ENCODE measurements around the gene ARMC9. TPM values are rescaled to one million over a fixed set of nuclear protein-coding genes. Genes with fewer than 3 reads are reported as not detected.

The ARMC9 gene
- total RNA-seq, 6 donors from 2014 or later: 26.7 to 145 (median 61.0) TPM

- H3K27me3 ChIP-seq: peaks cover 0 to 12% (median 2%) of the 10 kb centered on the region in 4 donors
These were observed 197.8 kb downstream of the ARMC9 start for GRCh38 chr2:231396058-231396821.

GRCh38 chr2:231397011-231397927 lies 198.8 kb downstream of the ARMC9 start:
- H3K36me3 ChIP-seq: peaks cover 0 to 11% (median 7%) of the 10 kb centered on the region in 4 donors
- H3K9me3 ChIP-seq: no peaks in the 10 kb centered on the region
- peak in 1 of 2 donors; percentile 58 for DNase-seq
- ATAC-seq (ENCODE audit: low FRiP score in 2 of 2): no peak
- TF ChIP-seq EP300 (IDR thresholded peaks at IDR 0.05): no peak
- no peak for TF ChIP-seq POLR2A (IDR thresholded peaks at IDR 0.05)
- TF ChIP-seq, protein P1, sequence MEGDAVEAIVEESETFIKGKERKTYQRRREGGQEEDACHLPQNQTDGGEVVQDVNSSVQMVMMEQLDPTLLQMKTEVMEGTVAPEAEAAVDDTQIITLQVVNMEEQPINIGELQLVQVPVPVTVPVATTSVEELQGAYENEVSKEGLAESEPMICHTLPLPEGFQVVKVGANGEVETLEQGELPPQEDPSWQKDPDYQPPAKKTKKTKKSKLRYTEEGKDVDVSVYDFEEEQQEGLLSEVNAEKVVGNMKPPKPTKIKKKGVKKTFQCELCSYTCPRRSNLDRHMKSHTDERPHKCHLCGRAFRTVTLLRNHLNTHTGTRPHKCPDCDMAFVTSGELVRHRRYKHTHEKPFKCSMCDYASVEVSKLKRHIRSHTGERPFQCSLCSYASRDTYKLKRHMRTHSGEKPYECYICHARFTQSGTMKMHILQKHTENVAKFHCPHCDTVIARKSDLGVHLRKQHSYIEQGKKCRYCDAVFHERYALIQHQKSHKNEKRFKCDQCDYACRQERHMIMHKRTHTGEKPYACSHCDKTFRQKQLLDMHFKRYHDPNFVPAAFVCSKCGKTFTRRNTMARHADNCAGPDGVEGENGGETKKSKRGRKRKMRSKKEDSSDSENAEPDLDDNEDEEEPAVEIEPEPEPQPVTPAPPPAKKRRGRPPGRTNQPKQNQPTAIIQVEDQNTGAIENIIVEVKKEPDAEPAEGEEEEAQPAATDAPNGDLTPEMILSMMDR (IDR thresholded peaks at IDR 0.05): no peak
- TF ChIP-seq POLR2AphosphoS5 (IDR thresholded peaks at IDR 0.05): no peak
- peaks cover 0 to 12% (median 2%) of the 10 kb centered on the region in 4 donors for H3K27me3 ChIP-seq
- 80 to 87% methylated on average over 7 to 22 of the region's 22 CpGs for WGBS, 2 donors
- H3K4me3 ChIP-seq: peak overlapping the region in 3 of 4 donors; percentile 68 to 80 (median 71)
- H3K27ac ChIP-seq: peak overlapping the region in 2 of 4 donors; percentile 88 to 90
- peaks cover 14 to 81% (median 44%) of the 10 kb centered on the region in 4 donors for H3K4me1 ChIP-seq

More at GRCh38 chr2:231396058-231396821, 197.8 kb downstream of the ARMC9 start:
- DNase-seq (peak in 1 of 2 donors; percentile 85), ATAC-seq (ENCODE audit: low FRiP score in 2 of 2) (peak in 1 of 2 donors; percentile 11)
- H3K4me1 ChIP-seq: peaks cover 14 to 77% (median 39%) of the 10 kb centered on the region in 4 donors
- H3K9me3 ChIP-seq: no peaks in the 10 kb centered on the region
- 17 to 80% methylated on average over 1 to 20 of the region's 41 CpGs for WGBS, 2 donors
- H3K27ac ChIP-seq: peak overlapping the region; percentile 77 to 90 (median 84)
- peaks cover 0 to 11% (median 7%) of the 10 kb centered on the region in 4 donors for H3K36me3 ChIP-seq
- TF ChIP-seq, protein P1 (IDR thresholded peaks at IDR 0.05): no peak
- peak in 1 of 4 donors; percentile 14 for TF ChIP-seq POLR2A (IDR thresholded peaks at IDR 0.05)
- H3K4me3 ChIP-seq: peak overlapping the region; percentile 41 to 80 (median 70)

DNA sequence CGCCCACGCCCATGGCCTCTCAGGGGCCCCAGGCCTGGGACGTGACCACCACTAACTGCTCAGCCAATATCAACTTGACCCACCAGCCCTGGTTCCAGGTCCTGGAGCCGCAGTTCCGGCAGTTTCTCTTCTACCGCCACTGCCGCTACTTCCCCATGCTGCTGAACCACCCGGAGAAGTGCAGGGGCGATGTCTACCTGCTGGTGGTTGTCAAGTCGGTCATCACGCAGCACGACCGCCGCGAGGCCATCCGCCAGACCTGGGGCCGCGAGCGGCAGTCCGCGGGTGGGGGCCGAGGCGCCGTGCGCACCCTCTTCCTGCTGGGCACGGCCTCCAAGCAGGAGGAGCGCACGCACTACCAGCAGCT lies 199.5 kb downstream of the ARMC9 start:
- Histone ChIP-seq H3K27ac (no peak overlapping the region), H3K36me3 (peaks cover 0 to 11% (median 7%) of the 10 kb centered on the region in 4 donors), H3K4me3 (peak overlapping the region in 1 of 4 donors; percentile 3), H3K27me3 (peaks cover 0 to 12% (median 2%) of the 10 kb centered on the region in 4 donors), H3K4me1 (peaks cover 14 to 81% (median 43%) of the 10 kb centered on the region in 4 donors), H3K9me3 (no peaks in the 10 kb centered on the region)
- WGBS, 2 donors: 94 to 95% methylated on average over 5 to 28 of the region's 28 CpGs
- DNase-seq (peak in 1 of 2 donors; percentile 81), ATAC-seq (ENCODE audit: low FRiP score in 2 of 2) (no peak)
- TF ChIP-seq, protein P1 (IDR thresholded peaks at IDR 0.05): no peak
- no peak for TF ChIP-seq EP300 (IDR thresholded peaks at IDR 0.05)
- no peak for TF ChIP-seq POLR2AphosphoS5 (IDR thresholded peaks at IDR 0.05)

DNA sequence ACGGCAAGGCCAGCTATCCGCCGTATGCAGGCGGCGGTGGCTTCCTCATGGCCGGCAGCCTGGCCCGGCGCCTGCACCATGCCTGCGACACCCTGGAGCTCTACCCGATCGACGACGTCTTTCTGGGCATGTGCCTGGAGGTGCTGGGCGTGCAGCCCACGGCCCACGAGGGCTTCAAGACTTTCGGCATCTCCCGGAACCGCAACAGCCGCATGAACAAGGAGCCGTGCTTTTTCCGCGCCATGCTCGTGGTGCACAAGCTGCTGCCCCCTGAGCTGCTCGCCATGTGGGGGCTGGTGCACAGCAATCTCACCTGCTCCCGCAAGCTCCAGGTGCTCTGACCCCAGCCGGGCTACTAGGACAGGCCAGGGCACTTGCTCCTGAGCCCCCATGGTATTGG lies 200.2 kb downstream of the ARMC9 start:
- 87 to 96% methylated on average over 3 to 27 of the region's 27 CpGs for WGBS, 2 donors
- no peak for ATAC-seq (ENCODE audit: low FRiP score in 2 of 2)
- Histone ChIP-seq H3K4me1 (peaks cover 14 to 80% (median 40%) of the 10 kb centered on the region in 4 donors), H3K4me3 (no peak overlapping the region), H3K27ac (peak overlapping the region in 1 of 4 donors; percentile 66), H3K36me3 (peaks cover 0 to 11% (median 7%) of the 10 kb centered on the region in 4 donors), H3K27me3 (peaks cover 0 to 12% (median 2%) of the 10 kb centered on the region in 4 donors), H3K9me3 (no peaks in the 10 kb centered on the region)
- peak in 1 of 2 donors; percentile 80 for DNase-seq
- TF ChIP-seq POLR2AphosphoS5 (IDR thresholded peaks at IDR 0.05) (no peak), EP300 (IDR thresholded peaks at IDR 0.05) (no peak), POLR2A (IDR thresholded peaks at IDR 0.05) (no peak)
- TF ChIP-seq, protein P1 (IDR thresholded peaks at IDR 0.05): no peak

All from upper lobe of left lung (tissue), 6 donors.